NCI-H446 (cell line): ENCODE results near the gene EMSY.
"Not testable (repeated sequence)": the region's sequence is repeated elsewhere in the genome, so short reads cannot be mapped to it uniquely, and the experiment has no call there.

Experiments used
- DNase-seq, 2 experiments: peaks; one replicate each; lab custom pipeline; 2025; lab: John Stamatoyannopoulos, UW

EMSY gene

GRCh38 chr11:76568621-76569020 is 123.8 kb downstream of the EMSY start:
- DNase-seq = no peak

GRCh38 chr11:76572181-76572875 is 127.5 kb downstream of the EMSY start:
- not testable (repeated sequence) for DNase-seq

- no peak for DNase-seq
Observed at GRCh38 chr11:76574406-76574805, 129.6 kb downstream of the EMSY start.

- DNase-seq = no peak
Observed at GRCh38 chr11:76574879-76575278, 130.1 kb downstream of the EMSY start.

- no peak for DNase-seq
Observed at GRCh38 chr11:76577226-76577920, 132.6 kb downstream of the EMSY start.

- DNase-seq = no peak
Observed at GRCh38 chr11:76577921-76578653, 133.3 kb downstream of the EMSY start.

GRCh38 chr11:76578654-76579055 is 133.8 kb downstream of the EMSY start:
- no peak for DNase-seq

- no peak for DNase-seq
Observed at GRCh38 chr11:76579056-76579751, 134.4 kb downstream of the EMSY start.

- DNase-seq = no peak
Observed at GRCh38 chr11:76579752-76580151, 134.9 kb downstream of the EMSY start.

- DNase-seq = not testable (repeated sequence)
Observed at GRCh38 chr11:76582471-76582870, 137.7 kb downstream of the EMSY start.

- DNase-seq = no peak
Observed at GRCh38 chr11:76587820-76588454, 143.1 kb downstream of the EMSY start.

- DNase-seq = no peak
Observed at GRCh38 chr11:76588455-76589325, 143.9 kb downstream of the EMSY start.

- no peak for DNase-seq
Observed at GRCh38 chr11:76589477-76589876, 144.7 kb downstream of the EMSY start.

- DNase-seq = no peak
Observed at GRCh38 chr11:76589964-76590950, 145.4 kb downstream of the EMSY start.

- no peak for DNase-seq
Observed at GRCh38 chr11:76591416-76591815, 146.6 kb downstream of the EMSY start.

- no peak for DNase-seq
Observed at GRCh38 chr11:76592025-76592914, 147.5 kb downstream of the EMSY start.

- DNase-seq = no peak
Observed at GRCh38 chr11:76592961-76593360, 148.1 kb downstream of the EMSY start.

- not testable (repeated sequence) for DNase-seq
Observed at GRCh38 chr11:76595091-76595490, 150.3 kb downstream of the EMSY start.

- no peak for DNase-seq
Observed at GRCh38 chr11:76596652-76597051, 151.8 kb downstream of the EMSY start.
